Measurements from ENCODE around the gene ATAD3C.
A peak's percentile ranks its signal among the peaks of the same experiment; 100 is the strongest.
"Not testable (repeated sequence)": the region's sequence is repeated elsewhere in the genome, so short reads cannot be mapped to it uniquely, and the experiment has no call there.

Gene ATAD3C

GRCh38 chr1:1449099-1449739 is at the start of gene ATAD3C:
Gene ATAD3C, plus strand, starts transcription at chr1:1449689. Its CDS starts 995 bp downstream, at chr1:1450684.
- no peaks in the 10 kb centered on the region for H3K9me3 Mint-ChIP-seq

GRCh38 chr1:1399872-1400575 is 49.5 kb upstream of the ATAD3C start:
- H3K4me1 Mint-ChIP-seq = peaks cover 54% of the 10 kb centered on the region

More at GRCh38 chr1:1449099-1449739, at the start of gene ATAD3C:
- no peak for DNase-seq
- Mint-ChIP-seq H3K27ac (no peak within 1 kb of the TSS), H3K4me1 (no peaks in the 10 kb centered on the region), H3K36me3 (no peaks in the 10 kb centered on the region), H3K27me3 (peaks cover 11% of the 10 kb centered on the region), H3K4me3 (no peak within 1 kb of the TSS)
- CTCF ChIA-PET = interaction anchor here (1.1 kb wide), 1 partner anchor 8 kb away, joined by 4 read pairs; no protein-coding TSS in a partner anchor

GRCh38 chr1:1400576-1401456 is 48.7 kb upstream of the ATAD3C start:
- CTCF ChIA-PET = interaction anchor here (0.8 to 3.8 kb wide), 4 partner anchors 11 to 104 kb away, joined by 3 to 14 read pairs (median 8); partner anchors contain the start of gene ANKRD65
- Mint-ChIP-seq H3K9me3 (no peaks in the 10 kb centered on the region), H3K27ac (peak overlapping the region; percentile 88), H3K4me1 (peaks cover 55% of the 10 kb centered on the region), H3K4me3 (peak overlapping the region; percentile 89), H3K27me3 (no peaks in the 10 kb centered on the region), H3K36me3 (peaks cover 45% of the 10 kb centered on the region)
- DNase-seq = no peak

More at GRCh38 chr1:1399872-1400575, 49.5 kb upstream of the ATAD3C start:
- Mint-ChIP-seq H3K36me3 (peaks cover 46% of the 10 kb centered on the region), H3K27me3 (no peaks in the 10 kb centered on the region), H3K4me3 (peak overlapping the region; percentile 89), H3K9me3 (no peaks in the 10 kb centered on the region), H3K27ac (peak overlapping the region; percentile 88)
- CTCF ChIA-PET = interaction anchor here (0.8 to 3.8 kb wide), 5 partner anchors 10 to 105 kb away, joined by 3 to 14 read pairs (median 3); partner anchors contain the start of gene ANKRD65
- peak; percentile 34 for DNase-seq

- H3K4me3 Mint-ChIP-seq = peak overlapping the region; percentile 57
- CTCF ChIA-PET = interaction anchor here (1.0 to 3.8 kb wide), 2 partner anchors 12 to 13 kb away, joined by 5 to 14 read pairs; no protein-coding TSS in a partner anchor
- peaks cover 50% of the 10 kb centered on the region for H3K36me3 Mint-ChIP-seq
- DNase-seq = no peak
- H3K9me3 Mint-ChIP-seq = no peaks in the 10 kb centered on the region
- no peaks in the 10 kb centered on the region for H3K27me3 Mint-ChIP-seq
- H3K4me1 Mint-ChIP-seq = peaks cover 62% of the 10 kb centered on the region
- peak overlapping the region; percentile 75 for H3K27ac Mint-ChIP-seq
These were observed 48.0 kb upstream of the ATAD3C start for GRCh38 chr1:1401457-1402010.

GRCh38 chr1:1402072-1402900 is 47.2 kb upstream of the ATAD3C start:
- Mint-ChIP-seq H3K27me3 (no peaks in the 10 kb centered on the region), H3K9me3 (no peaks in the 10 kb centered on the region), H3K4me3 (peak overlapping the region; percentile 57), H3K27ac (peak overlapping the region; percentile 75), H3K36me3 (peaks cover 53% of the 10 kb centered on the region), H3K4me1 (peaks cover 65% of the 10 kb centered on the region)
- CTCF ChIA-PET = interaction anchor here (1.0 to 1.2 kb wide), 4 partner anchors 11 to 32 kb away, joined by 3 to 5 read pairs (median 4); no protein-coding TSS in a partner anchor
- peak; percentile 58 for DNase-seq

- H3K4me3 Mint-ChIP-seq, H3K27me3 Mint-ChIP-seq, H3K9me3 Mint-ChIP-seq, DNase-seq: not testable (repeated sequence)
- CTCF ChIA-PET = interaction anchor here (1.0 to 1.2 kb wide), 3 partner anchors 11 to 31 kb away, joined by 3 to 4 read pairs (median 3); no protein-coding TSS in a partner anchor
- Mint-ChIP-seq H3K27ac (peak overlapping the region; percentile 55), H3K36me3 (peaks cover 48% of the 10 kb centered on the region), H3K4me1 (peaks cover 61% of the 10 kb centered on the region)
These were observed 46.5 kb upstream of the ATAD3C start for GRCh38 chr1:1402901-1403392.

- H3K36me3 Mint-ChIP-seq = peaks cover 44% of the 10 kb centered on the region
- peak overlapping the region; percentile 55 for H3K27ac Mint-ChIP-seq
- CTCF ChIA-PET = no interaction called here
- no peaks in the 10 kb centered on the region for H3K9me3 Mint-ChIP-seq
- peaks cover 61% of the 10 kb centered on the region for H3K4me1 Mint-ChIP-seq
- DNase-seq = no peak
- no peaks in the 10 kb centered on the region for H3K27me3 Mint-ChIP-seq
- H3K4me3 Mint-ChIP-seq = peak overlapping the region; percentile 4
These were observed 45.8 kb upstream of the ATAD3C start for GRCh38 chr1:1403653-1404052.

- Mint-ChIP-seq H3K27me3 (no peaks in the 10 kb centered on the region), H3K27ac (peak overlapping the region; percentile 94), H3K4me3 (peak overlapping the region; percentile 85), H3K4me1 (peaks cover 52% of the 10 kb centered on the region), H3K36me3 (peaks cover 41% of the 10 kb centered on the region), H3K9me3 (no peaks in the 10 kb centered on the region)
- CTCF ChIA-PET = no interaction called here
- DNase-seq = peak; percentile 36
These were observed 43.2 kb upstream of the ATAD3C start for GRCh38 chr1:1406101-1406820.

- CTCF ChIA-PET = interaction anchor here (1.0 kb wide), 1 partner anchor 9 kb away, joined by 3 read pairs; no protein-coding TSS in a partner anchor
- peaks cover 34% of the 10 kb centered on the region for H3K36me3 Mint-ChIP-seq
- H3K27ac Mint-ChIP-seq = peak within 1 kb of the TSS; percentile 94
- peak within 1 kb of the TSS; percentile 85 for H3K4me3 Mint-ChIP-seq
- peak; percentile 98 for DNase-seq
- no peaks in the 10 kb centered on the region for H3K9me3 Mint-ChIP-seq
- H3K27me3 Mint-ChIP-seq = no peaks in the 10 kb centered on the region
- peaks cover 45% of the 10 kb centered on the region for H3K4me1 Mint-ChIP-seq
These were observed 42.5 kb upstream of the ATAD3C start, which contains the start of gene MRPL20 for GRCh38 chr1:1406821-1407635. Gene MRPL20, minus strand, starts transcription at chr1:1407293. Its CDS starts 76 bp downstream, at chr1:1407217.

- Mint-ChIP-seq H3K9me3 (no peaks in the 10 kb centered on the region), H3K36me3 (peaks cover 29% of the 10 kb centered on the region), H3K27me3 (no peaks in the 10 kb centered on the region), H3K4me3 (peak overlapping the region; percentile 85), H3K4me1 (peaks cover 40% of the 10 kb centered on the region), H3K27ac (peak overlapping the region; percentile 90)
- peak; percentile 51 for DNase-seq
- CTCF ChIA-PET = interaction anchor here (0.8 to 1.0 kb wide), 2 partner anchors 8 to 26 kb away, joined by 3 to 4 read pairs; no protein-coding TSS in a partner anchor
These were observed 41.7 kb upstream of the ATAD3C start for GRCh38 chr1:1407636-1408318.

GRCh38 chr1:1410238-1410637 is 39.3 kb upstream of the ATAD3C start:
- Mint-ChIP-seq H3K4me3 (peak overlapping the region; percentile 12), H3K4me1 (peaks cover 33% of the 10 kb centered on the region), H3K36me3 (peaks cover 18% of the 10 kb centered on the region)
- H3K27me3 Mint-ChIP-seq, H3K27ac Mint-ChIP-seq, DNase-seq, CTCF ChIA-PET, H3K9me3 Mint-ChIP-seq: not testable (repeated sequence)
